ENCODE data around the gene CTIF.

The CTIF gene

GRCh38 chr18:48804856-48805610 lies 266.2 kb downstream of the CTIF start:
- DNase-seq (ENCODE audit: low read depth): no peak
- no peak for TF ChIP-seq CTCF (IDR thresholded peaks at IDR 0.05; ENCODE audit: control insufficient read depth, extremely low read depth, insufficient read depth)
- no peak overlapping the region for H3K4me3 ChIP-seq (ENCODE audit: low read depth, low read length)

GRCh38 chr18:48805826-48806535 lies 267.1 kb downstream of the CTIF start:
- TF ChIP-seq CTCF (IDR thresholded peaks at IDR 0.05; ENCODE audit: control insufficient read depth, extremely low read depth, insufficient read depth): no peak
- H3K4me3 ChIP-seq (ENCODE audit: low read depth, low read length): no peak overlapping the region
- DNase-seq (ENCODE audit: low read depth): no peak

GRCh38 chr18:48806551-48807261 lies 267.9 kb downstream of the CTIF start:
- DNase-seq (ENCODE audit: low read depth): no peak
- no peak for TF ChIP-seq CTCF (IDR thresholded peaks at IDR 0.05; ENCODE audit: control insufficient read depth, extremely low read depth, insufficient read depth)
- H3K4me3 ChIP-seq (ENCODE audit: low read depth, low read length): no peak overlapping the region

GRCh38 chr18:48808476-48808875 lies 269.6 kb downstream of the CTIF start:
- TF ChIP-seq CTCF (IDR thresholded peaks at IDR 0.05; ENCODE audit: control insufficient read depth, extremely low read depth, insufficient read depth): no peak
- H3K4me3 ChIP-seq (ENCODE audit: low read depth, low read length): no peak overlapping the region
- no peak for DNase-seq (ENCODE audit: low read depth)

GRCh38 chr18:48809365-48809764 lies 270.5 kb downstream of the CTIF start:
- no peak for TF ChIP-seq CTCF (IDR thresholded peaks at IDR 0.05; ENCODE audit: control insufficient read depth, extremely low read depth, insufficient read depth)
- no peak overlapping the region for H3K4me3 ChIP-seq (ENCODE audit: low read depth, low read length)

GRCh38 chr18:48810805-48811204 lies 272.0 kb downstream of the CTIF start:
- DNase-seq (ENCODE audit: low read depth): no peak
- TF ChIP-seq CTCF (IDR thresholded peaks at IDR 0.05; ENCODE audit: control insufficient read depth, extremely low read depth, insufficient read depth): no peak
- no peak overlapping the region for H3K4me3 ChIP-seq (ENCODE audit: low read depth, low read length)

More at GRCh38 chr18:48809365-48809764, 270.5 kb downstream of the CTIF start:
- no peak for DNase-seq (ENCODE audit: low read depth)
